ENCODE results near the gene PEX14.

DNA sequence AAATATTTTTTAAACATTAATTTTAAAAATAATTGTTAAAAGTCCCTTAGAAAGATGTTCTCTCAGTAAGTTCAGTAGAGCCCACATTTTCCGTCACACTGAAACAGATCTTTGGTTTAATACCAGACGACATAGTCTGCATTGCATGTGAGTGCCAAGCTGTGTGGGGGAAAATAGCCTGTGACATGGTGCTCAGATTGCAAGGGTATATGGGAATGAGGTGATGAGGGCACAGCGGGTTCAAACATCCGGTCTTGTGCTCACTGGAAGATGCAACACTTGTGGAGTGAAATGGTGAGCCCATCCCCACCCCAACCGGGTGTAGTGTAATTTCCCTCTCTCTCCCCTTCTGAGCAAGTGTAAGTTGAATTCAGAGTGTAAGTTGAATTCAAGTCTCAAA lies 114.3 kb downstream of the PEX14 start:
- TF ChIP-seq POLR2A (IDR thresholded peaks at IDR 0.05), result no peak
- TF ChIP-seq, protein P1, sequence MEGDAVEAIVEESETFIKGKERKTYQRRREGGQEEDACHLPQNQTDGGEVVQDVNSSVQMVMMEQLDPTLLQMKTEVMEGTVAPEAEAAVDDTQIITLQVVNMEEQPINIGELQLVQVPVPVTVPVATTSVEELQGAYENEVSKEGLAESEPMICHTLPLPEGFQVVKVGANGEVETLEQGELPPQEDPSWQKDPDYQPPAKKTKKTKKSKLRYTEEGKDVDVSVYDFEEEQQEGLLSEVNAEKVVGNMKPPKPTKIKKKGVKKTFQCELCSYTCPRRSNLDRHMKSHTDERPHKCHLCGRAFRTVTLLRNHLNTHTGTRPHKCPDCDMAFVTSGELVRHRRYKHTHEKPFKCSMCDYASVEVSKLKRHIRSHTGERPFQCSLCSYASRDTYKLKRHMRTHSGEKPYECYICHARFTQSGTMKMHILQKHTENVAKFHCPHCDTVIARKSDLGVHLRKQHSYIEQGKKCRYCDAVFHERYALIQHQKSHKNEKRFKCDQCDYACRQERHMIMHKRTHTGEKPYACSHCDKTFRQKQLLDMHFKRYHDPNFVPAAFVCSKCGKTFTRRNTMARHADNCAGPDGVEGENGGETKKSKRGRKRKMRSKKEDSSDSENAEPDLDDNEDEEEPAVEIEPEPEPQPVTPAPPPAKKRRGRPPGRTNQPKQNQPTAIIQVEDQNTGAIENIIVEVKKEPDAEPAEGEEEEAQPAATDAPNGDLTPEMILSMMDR (IDR thresholded peaks at IDR 0.05), result no peak

Measured in heart left ventricle (tissue), 13 donors.